Right renal cortex interstitium (tissue), 3 donors: ENCODE data around the gene OTULIN. TPM values are rescaled to one million over a fixed set of nuclear protein-coding genes. Genes with fewer than 3 reads are reported as not detected.
A peak's percentile ranks its signal among the peaks of the same experiment; 100 is the strongest.

ENCODE experiments used
- DNase-seq, 3 donors: peaks; one replicate each; pipeline ENCODE4 v3.0.0-alpha.2; 2013; ENCODE audit warnings: low read depth in 3 of 3, low spot score in 2 of 3
- polyA plus RNA-seq, 3 donors: library from polyadenylated mRNA; unstranded; fragments of 120-200 nt; gene quantifications; one replicate each; pipeline ENCODE4 v1.2.1, GENCODE V29; 2013; ENCODE audit not compliant: insufficient read length in 3 of 3

The OTULIN gene
- polyA plus RNA-seq, 3 donors, result 18.4 to 20.4 (median 18.9) TPM

DNA sequence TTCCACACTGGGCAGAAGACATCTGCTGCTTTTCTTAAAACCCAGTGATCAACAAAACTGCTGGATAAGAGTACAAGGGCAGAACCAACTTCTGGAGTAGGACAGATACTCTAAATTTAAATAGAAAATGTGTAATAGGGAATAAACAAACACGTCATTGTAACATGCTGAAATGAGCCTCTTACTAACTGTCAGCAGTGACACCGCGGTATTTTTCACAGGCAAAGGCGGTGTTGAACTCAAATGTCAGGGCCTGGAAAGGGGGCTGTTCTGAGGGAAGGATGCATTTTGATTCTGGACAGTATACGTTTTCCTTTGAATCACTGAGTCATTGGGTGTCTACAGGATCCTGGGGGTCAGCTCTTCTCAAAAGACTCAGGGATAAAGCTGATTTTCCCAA lies 73.5 kb downstream of the OTULIN start:
- DNase-seq, result no peak

DNA sequence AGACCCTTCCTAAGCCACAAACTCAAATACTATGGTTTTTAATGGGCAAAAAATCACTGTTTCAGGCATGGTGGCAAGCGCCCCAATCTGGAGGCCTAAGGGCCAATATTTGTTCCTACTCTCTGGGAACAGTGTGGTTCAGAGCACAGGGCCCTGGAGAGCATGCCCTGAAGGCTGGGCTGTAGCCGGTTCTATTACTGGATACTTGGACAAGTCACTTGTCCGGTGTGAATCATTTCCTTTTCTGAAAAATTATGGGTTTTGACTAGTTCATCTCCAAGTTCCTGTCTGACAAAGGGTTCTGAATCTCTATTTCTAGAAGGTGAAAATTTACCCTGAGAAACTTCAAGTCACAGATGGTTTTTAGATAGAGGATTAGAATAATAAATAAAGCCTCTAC lies 75.0 kb downstream of the OTULIN start:
- DNase-seq, result no peak

DNA sequence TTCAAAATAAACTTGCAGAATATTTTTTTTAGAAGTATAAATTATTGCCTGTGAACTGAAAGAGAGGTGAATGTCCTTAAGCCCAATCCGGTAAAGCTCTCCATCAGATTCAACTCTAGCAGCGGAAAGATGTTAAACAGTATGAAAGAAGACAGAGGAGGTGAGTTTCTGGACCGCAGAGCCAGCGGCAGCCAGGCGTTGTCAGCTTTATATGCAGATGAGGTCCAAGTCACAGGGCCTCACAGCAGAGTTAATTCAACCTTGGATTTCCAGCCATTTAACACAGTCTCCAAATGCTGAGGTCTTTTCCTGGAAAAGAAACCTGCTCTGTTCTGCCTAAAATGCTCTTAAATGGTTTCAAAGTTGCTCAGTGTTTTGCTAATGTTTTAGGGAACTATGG lies 75.5 kb downstream of the OTULIN start:
- DNase-seq, result no peak

DNA sequence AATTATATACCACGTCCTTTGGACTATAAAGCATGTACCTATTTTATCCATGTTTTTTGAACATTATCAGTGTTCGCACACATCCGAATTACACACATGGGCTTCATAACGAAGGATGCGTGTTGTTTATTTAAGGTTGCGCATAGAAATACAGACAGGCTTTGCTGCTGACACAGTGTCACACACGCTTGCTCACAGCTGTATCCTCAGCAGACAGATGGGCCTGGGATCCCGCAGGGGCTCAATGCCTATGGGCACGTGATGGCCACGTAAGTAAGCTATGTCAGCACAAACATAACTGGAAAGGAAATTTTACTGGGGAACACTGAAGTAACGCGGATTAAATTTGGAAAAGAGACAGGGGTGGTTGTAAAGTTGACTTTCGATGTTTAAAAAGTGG lies 76.6 kb downstream of the OTULIN start:
- DNase-seq, result no peak

DNA sequence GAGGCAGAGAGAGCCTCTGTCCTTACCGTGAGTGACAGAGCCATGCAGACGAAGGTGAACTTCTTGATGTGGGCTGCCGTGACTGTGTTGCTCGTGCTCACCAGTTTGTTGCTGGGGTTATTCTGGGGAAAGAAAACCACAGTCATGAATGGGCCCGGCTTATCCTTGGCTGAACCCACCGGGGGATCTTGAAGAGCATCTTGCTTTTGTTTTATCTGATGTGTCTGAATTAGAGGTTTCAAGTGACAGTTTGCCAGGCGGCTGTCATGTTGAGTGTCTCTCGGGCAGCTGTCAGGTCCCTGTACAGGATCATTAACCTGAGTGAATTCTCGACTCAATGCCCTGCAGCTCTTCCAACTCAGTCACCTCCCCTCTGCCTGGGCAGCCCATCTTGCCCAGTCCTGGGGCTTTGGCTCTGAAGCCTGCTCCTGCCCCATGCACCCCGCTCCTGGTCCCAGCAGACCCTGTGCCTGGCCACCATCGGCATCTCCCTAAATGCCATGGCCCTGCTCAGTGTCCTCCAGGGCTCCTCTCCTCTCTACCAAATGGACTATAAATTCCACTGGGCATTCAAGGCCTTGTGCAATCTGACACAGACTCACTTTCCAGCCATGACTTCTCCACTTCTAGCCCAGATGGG lies 77.4 kb downstream of the OTULIN start:
- DNase-seq, result peak in 1 of 3 donors; percentile 21

DNA sequence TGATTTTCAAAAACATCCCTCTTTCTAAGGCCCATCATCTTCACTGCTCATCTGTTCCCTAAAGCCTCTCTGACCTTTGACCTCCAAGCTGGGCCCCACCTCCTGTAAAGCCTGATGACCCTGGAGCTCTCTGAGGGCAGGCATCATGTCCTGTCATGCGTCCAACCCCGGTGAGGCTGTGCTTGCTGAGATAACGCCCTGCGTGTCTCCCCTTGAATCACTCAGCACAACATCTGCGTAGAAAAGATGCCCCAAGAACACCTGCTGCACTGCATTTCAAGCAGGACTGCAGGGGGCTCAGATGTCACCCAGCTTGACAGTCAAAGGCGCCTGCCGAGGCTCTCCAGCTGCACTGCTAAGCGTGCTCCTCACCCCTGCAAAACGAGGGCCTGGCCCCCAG lies 78.0 kb downstream of the OTULIN start:
- DNase-seq, result no peak

DNA sequence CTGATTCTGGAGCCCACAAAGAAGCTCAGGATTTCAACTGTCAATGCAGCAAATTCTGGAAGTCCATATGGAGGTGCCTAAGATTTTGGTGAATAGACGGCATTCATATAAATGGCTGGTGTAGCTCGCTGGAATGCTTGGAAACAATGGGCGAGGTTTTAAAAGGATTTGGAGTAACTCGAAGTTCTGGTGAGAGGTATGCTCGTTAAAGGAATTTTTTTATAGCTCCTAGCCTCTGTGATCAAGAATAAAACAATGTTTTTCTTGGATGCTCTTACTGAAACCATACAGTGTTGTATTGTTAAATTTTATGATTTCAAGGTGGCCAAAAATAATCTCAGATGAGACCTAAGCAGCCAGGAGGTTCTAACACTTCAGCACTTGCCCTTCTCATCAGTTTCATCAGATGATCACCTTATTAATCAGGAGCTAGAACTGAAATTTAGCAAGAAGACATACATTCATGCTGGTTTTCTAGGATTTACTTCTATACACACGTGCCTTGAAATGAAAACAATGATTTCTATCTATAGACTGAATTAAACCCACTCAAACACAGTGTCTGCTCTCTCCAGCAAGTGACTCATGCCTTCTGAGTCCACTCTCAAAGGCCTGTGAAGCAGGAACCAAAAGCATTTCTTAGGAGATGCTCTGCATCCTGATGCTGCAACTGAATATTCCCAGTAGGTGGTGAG lies 79.2 kb downstream of the OTULIN start:
- DNase-seq, result no peak

DNA sequence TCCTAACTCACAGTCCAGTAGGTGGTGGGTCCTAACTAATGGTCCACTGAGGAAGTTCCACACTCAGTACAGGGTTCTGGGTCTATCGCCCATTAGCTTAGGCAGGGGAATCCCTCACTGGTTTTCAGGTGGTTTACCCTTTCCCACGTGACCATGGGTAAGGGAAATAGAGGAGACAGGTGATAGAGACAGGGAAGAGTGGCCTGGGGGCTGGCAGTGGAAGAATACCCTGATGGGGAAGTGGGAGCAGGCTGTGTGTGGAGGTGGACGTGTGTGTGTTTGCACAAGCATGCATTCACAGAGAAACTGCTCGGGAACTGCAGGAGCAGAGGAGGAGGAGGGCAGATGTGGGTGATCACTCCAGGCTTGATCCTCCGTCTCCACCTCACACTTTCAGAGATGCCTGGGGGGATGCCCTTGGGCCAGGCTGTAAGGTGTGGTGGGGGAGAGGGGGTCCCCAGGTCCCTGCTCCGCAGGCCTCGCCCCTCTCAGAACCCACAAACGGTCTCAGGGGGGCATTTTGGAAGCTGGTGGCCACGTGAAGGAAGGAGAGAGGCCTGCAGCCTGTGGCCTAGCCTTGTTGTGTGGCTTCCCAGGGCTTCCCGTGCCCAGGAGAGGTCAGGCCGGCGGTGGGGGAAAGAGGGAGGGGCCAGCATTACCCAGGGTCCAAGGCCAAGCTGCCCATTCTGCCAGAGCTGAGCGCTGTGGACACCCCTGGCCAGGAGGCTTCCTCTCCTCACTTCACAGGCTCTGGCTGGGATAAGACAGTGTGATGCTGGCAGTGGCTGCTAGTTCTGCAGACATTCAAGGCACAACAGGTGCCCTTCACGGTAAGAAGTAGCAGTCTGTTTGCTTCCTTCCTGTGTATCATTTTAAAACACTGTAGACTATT lies 80.0 kb downstream of the OTULIN start:
- DNase-seq, result no peak

DNA sequence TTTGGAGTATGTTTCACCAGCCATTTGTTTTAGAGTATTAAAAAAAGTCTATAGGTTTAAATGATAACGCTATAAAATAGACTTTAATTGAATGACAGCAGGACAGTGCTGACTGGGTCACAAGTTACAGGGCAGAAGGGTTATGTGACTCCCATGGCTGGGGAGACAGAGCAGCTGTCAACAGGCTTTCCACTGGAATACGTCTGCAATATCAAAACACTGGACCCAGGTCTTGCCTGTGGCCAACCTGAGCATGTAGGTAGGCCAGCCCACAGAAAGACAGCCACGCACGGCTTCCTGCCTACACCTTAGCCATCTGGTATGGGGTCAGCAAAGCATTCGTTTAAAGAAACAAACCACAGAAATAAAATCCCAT lies 80.7 kb downstream of the OTULIN start:
- DNase-seq, result no peak

DNA sequence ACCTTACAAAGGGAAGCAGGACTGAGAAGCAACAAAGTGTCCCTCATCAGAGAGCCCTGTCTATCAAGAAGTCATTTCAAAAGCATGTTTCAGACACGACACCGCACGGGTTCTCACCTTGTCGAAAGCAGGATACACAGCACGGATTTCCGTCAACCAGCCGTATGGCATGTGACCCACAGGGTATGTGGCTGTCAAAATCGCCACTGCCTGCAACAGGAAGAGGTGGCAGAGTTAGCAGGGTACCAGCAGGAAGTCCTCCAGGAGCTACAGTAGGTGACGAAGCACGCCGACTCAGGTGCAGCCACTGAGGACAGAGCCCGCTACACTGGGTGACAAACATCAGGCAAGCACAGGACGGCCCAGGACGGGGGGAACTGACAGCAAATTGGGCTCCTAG lies 81.2 kb downstream of the OTULIN start:
- no peak for DNase-seq

DNA sequence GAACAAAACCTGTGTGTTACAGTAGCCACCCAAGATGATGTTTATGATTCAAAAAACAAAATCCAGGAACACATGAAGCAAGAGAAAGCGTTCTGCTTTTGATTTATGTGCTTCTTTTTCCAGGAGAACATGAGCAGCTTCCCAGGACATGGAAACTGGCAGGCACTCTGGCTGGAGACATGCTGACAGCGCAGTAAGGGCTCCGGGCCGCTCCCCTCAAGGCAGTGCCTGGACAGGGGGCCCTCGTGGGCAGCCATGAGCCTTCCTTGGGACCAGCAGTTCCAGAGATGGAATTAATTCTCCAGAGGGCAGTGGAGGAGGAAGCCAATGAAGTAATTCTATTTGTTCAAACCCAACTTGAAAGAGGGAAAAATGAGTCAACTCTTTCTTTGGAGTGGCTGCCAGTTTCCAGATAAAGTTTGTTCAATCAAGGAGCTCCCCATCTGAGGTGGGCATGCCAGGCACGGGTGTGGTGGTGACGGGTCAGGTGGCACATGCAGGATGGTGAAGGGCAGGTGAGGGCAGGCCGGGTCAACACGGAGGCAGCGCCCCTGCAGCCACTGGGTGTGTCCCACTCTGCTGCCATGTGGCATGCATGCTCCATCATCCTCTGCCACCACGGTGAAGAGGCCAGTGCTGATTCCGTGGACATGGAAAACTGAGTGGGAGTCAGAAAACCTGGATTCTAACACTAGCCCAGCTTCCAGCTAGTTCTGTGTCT lies 83.8 kb downstream of the OTULIN start:
- no peak for DNase-seq

Other genes with a start within 250 kb of the OTULIN start
- 10 to 100 TPM in 2 of 3 donors, 1 to 10 TPM in 1; 9.2 to 11.5 (median 10.3) TPM for gene OTULINL, start 82.9 kb upstream of the OTULIN start, polyA plus RNA-seq
- gene ANKH, start 207.1 kb downstream of the OTULIN start, polyA plus RNA-seq, result 10 to 100 TPM; 12.9 to 18.7 (median 14.0) TPM